Inflammatory macrophage (primary cell): ENCODE data around the gene CT47B1.
"Not testable (repeated sequence)": the region's sequence is repeated elsewhere in the genome, so short reads cannot be mapped to it uniquely, and the experiment has no call there.

ENCODE experiments used
- DNase-seq, 2 donors: peaks; one replicate each; pipeline ENCODE4 v3.0.0-alpha.2; 2020 to 2022
- total RNA-seq, 18 experiments: gene quantifications; one replicate each; lab custom pipeline; 2026; ENCODE audit warnings: mixed read lengths in 6 of 18, inconsistent platforms in 2 of 18; lab: John Stamatoyannopoulos, UW

The CT47B1 gene
- 0 reads per million in 18 experiments for total RNA-seq

- DNase-seq = not testable (repeated sequence)
Observed at GRCh38 chrX:120875766-120876165, at the start of gene CT47B1. Gene CT47B1 (minus strand): TSS chrX:120875866. CDS start chrX:120875670, 196 bp downstream.

GRCh38 chrX:120874678-120875557 is 748 bp downstream of the CT47B1 start:
- no peak for DNase-seq

GRCh38 chrX:120857240-120857639 is 18.4 kb downstream of the CT47B1 start:
- peak in 1 of 2 donors; percentile 0 for DNase-seq

GRCh38 chrX:120840827-120841226 is 34.8 kb downstream of the CT47B1 start:
- DNase-seq = no peak

GRCh38 chrX:120839491-120839890 is 36.2 kb downstream of the CT47B1 start:
- DNase-seq = no peak

GRCh38 chrX:120827213-120827612 is 48.5 kb downstream of the CT47B1 start:
- DNase-seq = not testable (repeated sequence)

- DNase-seq = no peak
Observed at GRCh38 chrX:120825146-120825545, 50.5 kb downstream of the CT47B1 start.

- no peak for DNase-seq
Observed at GRCh38 chrX:120824021-120824420, 51.6 kb downstream of the CT47B1 start.

- DNase-seq = no peak
Observed at GRCh38 chrX:120823556-120823955, 52.1 kb downstream of the CT47B1 start.
